SK-N-SH treated with all-trans-retinoic acid at 6 μM for 48 hours (cell line): ENCODE results near the gene YJU2.

Experiments used
- ARNTL ChIP-seq: fragments of 450-650 bp; formaldehyde crosslinking; IDR thresholded peaks from 2 replicates; pipeline ENCODE4 v1.5.0; 2020; ENCODE audit warnings: low read depth, mild to moderate bottlenecking, moderate library complexity, borderline replicate concordance
- BACH2 ChIP-seq: fragments of 250-450 bp; sonication (Bioruptor Pico); IDR thresholded peaks from 2 replicates; pipeline ENCODE4 v1.9.0; 2021; ENCODE audit warnings: mild to moderate bottlenecking, borderline replicate concordance
- ISL1 ChIP-seq: fragments of 250-450 bp; sonication (Bioruptor Pico); IDR thresholded peaks from 2 replicates; pipeline ENCODE4 v2.1.2; 2022; ENCODE audit warnings: mild to moderate bottlenecking, moderate library complexity
- OSR1 ChIP-seq: fragments of 250-450 bp; sonication (Bioruptor Pico); IDR thresholded peaks from 2 replicates; pipeline ENCODE4 v1.8.0; 2022; ENCODE audit warnings: moderate library complexity, mild to moderate bottlenecking, inconsistent platforms
- PPARA ChIP-seq: fragments of 250-450 bp; sonication (Bioruptor Pico); IDR thresholded peaks from 2 replicates; pipeline ENCODE4 v1.5.0; 2020; ENCODE audit warnings: mild to moderate bottlenecking, borderline replicate concordance
- SNAI2 ChIP-seq: fragments of 250-450 bp; sonication (Bioruptor Pico); IDR thresholded peaks from 2 replicates; pipeline ENCODE4 v1.5.0; 2020; ENCODE audit warnings: mild to moderate bottlenecking, moderate library complexity
- TOX ChIP-seq: fragments of 250-450 bp; sonication (Bioruptor Pico); IDR thresholded peaks from 2 replicates; pipeline ENCODE4 v1.8.0; 2021; ENCODE audit warnings: mild to moderate bottlenecking, moderate library complexity, borderline replicate concordance
- ZC3H10 ChIP-seq: fragments of 250-450 bp; sonication (Bioruptor Pico); IDR thresholded peaks from 2 replicates; pipeline ENCODE4 v1.5.1; 2021; ENCODE audit warnings: mild to moderate bottlenecking, moderate library complexity
- ZNF8 ChIP-seq: fragments of 450-650 bp; formaldehyde crosslinking; IDR thresholded peaks from 2 replicates; pipeline ENCODE4 v1.5.0; 2020; ENCODE audit warnings: mild to moderate bottlenecking, moderate library complexity
- TF ChIP-seq, protein P1 (sequence below): fragments of 250-450 bp; sonication (Bioruptor Pico); IDR thresholded peaks from 2 replicates; pipeline ENCODE4 v1.8.0; 2021; ENCODE audit warnings: low read depth, mild to moderate bottlenecking, moderate library complexity, borderline replicate concordance
- TF ChIP-seq, protein P2 (sequence below): fragments of 250-450 bp; sonication (Bioruptor Pico); IDR thresholded peaks from 2 replicates; pipeline ENCODE4 v1.5.0; 2020; ENCODE audit warnings: mild to moderate bottlenecking, moderate library complexity
- TF ChIP-seq, protein P3 (sequence below): fragments of 250-450 bp; sonication (Bioruptor Pico); IDR thresholded peaks from 2 replicates; pipeline ENCODE4 v1.8.0; 2020; ENCODE audit warnings: mild to moderate bottlenecking, moderate library complexity, borderline replicate concordance

DNA sequence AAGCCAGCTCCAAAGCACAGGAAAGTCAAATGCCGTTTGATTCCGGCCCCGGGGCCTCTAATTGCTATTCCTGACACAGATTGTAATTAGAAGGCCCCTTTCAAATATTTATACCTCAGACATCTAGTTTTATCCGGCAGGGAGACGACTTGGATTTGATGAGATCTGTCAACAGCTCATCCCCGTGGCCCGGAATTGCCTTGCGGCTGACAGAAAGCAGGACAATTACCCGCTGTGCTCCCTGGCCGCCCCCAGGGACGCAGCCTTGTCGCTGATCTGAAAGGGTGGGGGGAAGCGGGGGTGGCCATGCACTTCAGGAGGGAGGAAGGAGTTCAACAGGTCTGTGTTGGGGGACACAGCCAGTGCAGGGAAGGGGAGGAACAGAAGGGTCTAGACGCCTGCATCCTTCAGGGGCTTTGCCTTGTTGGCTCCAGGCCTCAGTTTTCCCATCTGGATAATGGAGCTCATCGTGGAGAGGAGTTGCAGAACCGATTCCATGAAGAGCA is 30.4 kb downstream of the YJU2 start:
- TF ChIP-seq ARNTL (CRISPR knock-in tag) (no peak), ZNF8 (CRISPR knock-in tag) (no peak), OSR1 (CRISPR knock-in tag) (no peak), BACH2 (no peak), SNAI2 (no peak), ZC3H10 (CRISPR knock-in tag) (no peak), ISL1 (CRISPR knock-in tag) (no peak), TOX (CRISPR knock-in tag) (no peak), PPARA (CRISPR knock-in tag) (no peak)
- TF ChIP-seq, protein P1, sequence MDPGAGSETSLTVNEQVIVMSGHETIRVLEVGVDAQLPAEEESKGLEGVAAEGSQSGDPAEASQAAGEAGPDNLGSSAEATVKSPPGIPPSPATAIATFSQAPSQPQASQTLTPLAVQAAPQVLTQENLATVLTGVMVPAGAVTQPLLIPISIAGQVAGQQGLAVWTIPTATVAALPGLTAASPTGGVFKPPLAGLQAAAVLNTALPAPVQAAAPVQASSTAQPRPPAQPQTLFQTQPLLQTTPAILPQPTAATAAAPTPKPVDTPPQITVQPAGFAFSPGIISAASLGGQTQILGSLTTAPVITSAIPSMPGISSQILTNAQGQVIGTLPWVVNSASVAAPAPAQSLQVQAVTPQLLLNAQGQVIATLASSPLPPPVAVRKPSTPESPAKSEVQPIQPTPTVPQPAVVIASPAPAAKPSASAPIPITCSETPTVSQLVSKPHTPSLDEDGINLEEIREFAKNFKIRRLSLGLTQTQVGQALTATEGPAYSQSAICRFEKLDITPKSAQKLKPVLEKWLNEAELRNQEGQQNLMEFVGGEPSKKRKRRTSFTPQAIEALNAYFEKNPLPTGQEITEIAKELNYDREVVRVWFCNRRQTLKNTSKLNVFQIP (CRISPR knock-in tag) = no peak
- TF ChIP-seq, protein P2, sequence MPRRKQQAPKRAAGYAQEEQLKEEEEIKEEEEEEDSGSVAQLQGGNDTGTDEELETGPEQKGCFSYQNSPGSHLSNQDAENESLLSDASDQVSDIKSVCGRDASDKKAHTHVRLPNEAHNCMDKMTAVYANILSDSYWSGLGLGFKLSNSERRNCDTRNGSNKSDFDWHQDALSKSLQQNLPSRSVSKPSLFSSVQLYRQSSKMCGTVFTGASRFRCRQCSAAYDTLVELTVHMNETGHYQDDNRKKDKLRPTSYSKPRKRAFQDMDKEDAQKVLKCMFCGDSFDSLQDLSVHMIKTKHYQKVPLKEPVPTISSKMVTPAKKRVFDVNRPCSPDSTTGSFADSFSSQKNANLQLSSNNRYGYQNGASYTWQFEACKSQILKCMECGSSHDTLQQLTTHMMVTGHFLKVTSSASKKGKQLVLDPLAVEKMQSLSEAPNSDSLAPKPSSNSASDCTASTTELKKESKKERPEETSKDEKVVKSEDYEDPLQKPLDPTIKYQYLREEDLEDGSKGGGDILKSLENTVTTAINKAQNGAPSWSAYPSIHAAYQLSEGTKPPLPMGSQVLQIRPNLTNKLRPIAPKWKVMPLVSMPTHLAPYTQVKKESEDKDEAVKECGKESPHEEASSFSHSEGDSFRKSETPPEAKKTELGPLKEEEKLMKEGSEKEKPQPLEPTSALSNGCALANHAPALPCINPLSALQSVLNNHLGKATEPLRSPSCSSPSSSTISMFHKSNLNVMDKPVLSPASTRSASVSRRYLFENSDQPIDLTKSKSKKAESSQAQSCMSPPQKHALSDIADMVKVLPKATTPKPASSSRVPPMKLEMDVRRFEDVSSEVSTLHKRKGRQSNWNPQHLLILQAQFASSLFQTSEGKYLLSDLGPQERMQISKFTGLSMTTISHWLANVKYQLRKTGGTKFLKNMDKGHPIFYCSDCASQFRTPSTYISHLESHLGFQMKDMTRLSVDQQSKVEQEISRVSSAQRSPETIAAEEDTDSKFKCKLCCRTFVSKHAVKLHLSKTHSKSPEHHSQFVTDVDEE (CRISPR knock-in tag) = peak; percentile 56; the same call in 1 of the 2 replicates
- TF ChIP-seq, protein P3, sequence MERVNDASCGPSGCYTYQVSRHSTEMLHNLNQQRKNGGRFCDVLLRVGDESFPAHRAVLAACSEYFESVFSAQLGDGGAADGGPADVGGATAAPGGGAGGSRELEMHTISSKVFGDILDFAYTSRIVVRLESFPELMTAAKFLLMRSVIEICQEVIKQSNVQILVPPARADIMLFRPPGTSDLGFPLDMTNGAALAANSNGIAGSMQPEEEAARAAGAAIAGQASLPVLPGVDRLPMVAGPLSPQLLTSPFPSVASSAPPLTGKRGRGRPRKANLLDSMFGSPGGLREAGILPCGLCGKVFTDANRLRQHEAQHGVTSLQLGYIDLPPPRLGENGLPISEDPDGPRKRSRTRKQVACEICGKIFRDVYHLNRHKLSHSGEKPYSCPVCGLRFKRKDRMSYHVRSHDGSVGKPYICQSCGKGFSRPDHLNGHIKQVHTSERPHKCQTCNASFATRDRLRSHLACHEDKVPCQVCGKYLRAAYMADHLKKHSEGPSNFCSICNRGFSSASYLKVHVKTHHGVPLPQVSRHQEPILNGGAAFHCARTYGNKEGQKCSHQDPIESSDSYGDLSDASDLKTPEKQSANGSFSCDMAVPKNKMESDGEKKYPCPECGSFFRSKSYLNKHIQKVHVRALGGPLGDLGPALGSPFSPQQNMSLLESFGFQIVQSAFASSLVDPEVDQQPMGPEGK (CRISPR knock-in tag) = no peak
